ENCODE measurements around the gene DPP8.
"Not testable (repeated sequence)": the region's sequence is repeated elsewhere in the genome, so short reads cannot be mapped to it uniquely, and the experiment has no call there.

The DPP8 gene

GRCh38 chr15:65516997-65517865 is at the start of gene DPP8:
Gene DPP8, minus strand, starts transcription at chr15:65517689. Its CDS starts 5,136 bp downstream, at chr15:65512553.
- DNase-seq = peak; percentile 75

GRCh38 chr15:65561934-65562333 is 44.4 kb upstream of the DPP8 start:
- no peak for DNase-seq

GRCh38 chr15:65559941-65560340 is 42.5 kb upstream of the DPP8 start:
- no peak for DNase-seq

GRCh38 chr15:65558997-65559760 is 41.7 kb upstream of the DPP8 start:
- no peak for DNase-seq

- no peak for DNase-seq
Measured at GRCh38 chr15:65558336-65558735, 40.8 kb upstream of the DPP8 start.

GRCh38 chr15:65556622-65557021 is 39.1 kb upstream of the DPP8 start:
- no peak for DNase-seq

- DNase-seq = no peak
Measured at GRCh38 chr15:65553691-65554090, 36.2 kb upstream of the DPP8 start.

GRCh38 chr15:65552851-65553250 is 35.4 kb upstream of the DPP8 start:
- DNase-seq = not testable (repeated sequence)

GRCh38 chr15:65551183-65551582 is 33.7 kb upstream of the DPP8 start:
- DNase-seq = no peak

- DNase-seq = no peak
Measured at GRCh38 chr15:65550681-65551098, 33.2 kb upstream of the DPP8 start.

- not testable (repeated sequence) for DNase-seq
Measured at GRCh38 chr15:65549288-65549687, 31.8 kb upstream of the DPP8 start.

GRCh38 chr15:65547841-65548240 is 30.4 kb upstream of the DPP8 start:
- no peak for DNase-seq

GRCh38 chr15:65541231-65541820 is 23.8 kb upstream of the DPP8 start:
- no peak for DNase-seq

- DNase-seq = no peak
Measured at GRCh38 chr15:65540314-65540713, 22.8 kb upstream of the DPP8 start.

- no peak for DNase-seq
Measured at GRCh38 chr15:65535192-65535591, 17.7 kb upstream of the DPP8 start.

- DNase-seq = no peak
Measured at GRCh38 chr15:65533057-65533756, 15.7 kb upstream of the DPP8 start.

- no peak for DNase-seq
Measured at GRCh38 chr15:65532738-65533051, 15.2 kb upstream of the DPP8 start.

- peak; percentile 79 for DNase-seq
Measured at GRCh38 chr15:65530318-65531111, 13.0 kb upstream of the DPP8 start, which contains the start of gene HACD3. Gene HACD3, plus strand, starts transcription at chr15:65530463. Its CDS starts 169 bp downstream, at chr15:65530632.

- DNase-seq = no peak
Measured at GRCh38 chr15:65529762-65530317, 12.4 kb upstream of the DPP8 start.

GRCh38 chr15:65528461-65529060 is 11.1 kb upstream of the DPP8 start:
- no peak for DNase-seq

GRCh38 chr15:65525622-65526021 is 8.1 kb upstream of the DPP8 start:
- no peak for DNase-seq
